Measurements from ENCODE around the gene CNN2. TPM values are rescaled to one million over a fixed set of nuclear protein-coding genes. Genes with fewer than 3 reads are reported as not detected.

Gene CNN2
- total and polyA plus RNA-seq, 2 of the 13 experiments (the other 11 are each of a cell fraction or from before 2014, with no cell fraction given) = 63.6 to 70.0 TPM

GRCh38 chr19:984165-984967 is 42.0 kb upstream of the CNN2 start, which contains the start of gene WDR18:
Gene WDR18, plus strand, starts transcription at chr19:984345. Its CDS starts 9 bp downstream, at chr19:984354.
- BruUV-seq (replicated peaks) = no TSS peak
- FAIRE-seq = peak; percentile 4
- Histone ChIP-seq H2AFZ (ENCODE audit: low read length) (no peak within 1 kb of the TSS), H4K20me1 (ENCODE audit: insufficient read depth, low read length) (no peaks in the 10 kb centered on the region), H3K27me3 (ENCODE audit: control insufficient read depth in 1 of 2, insufficient read depth in 2 of 2, low read length in 2 of 2) (no peaks in the 10 kb centered on the region), H3K9ac (ENCODE audit: insufficient read depth, low read depth, low read length) (peak within 1 kb of the TSS; percentile 98), H3K4me3 (replicated peaks in 1 of 3; ENCODE audit: insufficient read depth in 1 of 3, low read depth in 2 of 3, low read length in 3 of 3) (peak within 1 kb of the TSS; percentile 86 to 98 (median 95)), H3K4me1 (ENCODE audit: insufficient read depth, low read length) (peaks cover 44% of the 10 kb centered on the region), H3K9me3 (ENCODE audit: low read length) (no peaks in the 10 kb centered on the region), H3K36me3 (replicated peaks in 1 of 2; ENCODE audit: control insufficient read depth in 1 of 2, insufficient read depth in 2 of 2, low read length in 2 of 2) (peaks cover 14 to 27% of the 10 kb centered on the region in 2 experiments; a peak in 4 of 5 replicates), H3K27ac (ENCODE audit: extremely low read length, insufficient read depth, low read length) (peak within 1 kb of the TSS; percentile 85), H3K4me2 (ENCODE audit: low read depth, low read length) (peak within 1 kb of the TSS; percentile 97), H3K79me2 (ENCODE audit: insufficient read depth, low read length) (peaks cover 20% of the 10 kb centered on the region)
- intact Hi-C loops (cut with micrococcal nuclease; ENCODE audit: unreplicated experiment) = no loop called here
- peak; percentile 79 for DNase-seq (ENCODE audit: low spot score)
- POLR2A ChIA-PET = interaction anchor here (0.6 to 4.5 kb wide), 21 partner anchors 8 to 187 kb away, joined by 3 to 61 read pairs (median 4); partner anchors contain the start of genes ABCA7, CNN2 and PTBP1
- peak; percentile 58 for ATAC-seq
- WGBS (ENCODE audit: low lambda C conversion rate) = under 1% methylated on average over 26 of the region's 78 CpGs
- CTCF ChIA-PET (ENCODE audit: low intra/inter-chr PET ratio, low total read pairs) = interaction anchor here (3.2 to 3.4 kb wide), 2 partner anchors 59 to 63 kb away, joined by 14 to 78 read pairs; partner anchors contain the start of gene ARID3A
- in situ Hi-C loops (cut with HindIII; ENCODE audit: extremely low pct_ligation_motif_present, low pct_unique_long_range_greater_than_20kb) = loop anchor here (5.0 to 10.0 kb wide), 3 partner anchors 62 to 220 kb away; no protein-coding TSS in a partner anchor
- TF ChIP-seq ZNF782 (CRISPR knock-in tag; IDR thresholded peaks at IDR 0.05; ENCODE audit: borderline replicate concordance) (no peak; the same call in 1 of the 2 replicates), ZNF556 (CRISPR knock-in tag; IDR thresholded peaks at IDR 0.05; ENCODE audit: borderline replicate concordance) (no peak), GMEB2 (CRISPR knock-in tag; IDR thresholded peaks at IDR 0.05; ENCODE audit: low read depth) (peak; percentile 67; the same call in 1 of the 2 replicates), PRDM4 (CRISPR knock-in tag; IDR thresholded peaks at IDR 0.05; ENCODE audit: borderline replicate concordance) (no peak), CENPX (CRISPR knock-in tag; IDR thresholded peaks at IDR 0.05) (no peak), ZNF713 (CRISPR knock-in tag; IDR thresholded peaks at IDR 0.05) (0 out of 2 replicates have a peak, but pooled peaks have one; percentile 66), ETV5 (CRISPR knock-in tag; IDR thresholded peaks at IDR 0.05; ENCODE audit: borderline replicate concordance) (peak; percentile 37; the same call in 1 of the 2 replicates), ZNF598 (CRISPR knock-in tag; IDR thresholded peaks at IDR 0.05; ENCODE audit: borderline replicate concordance) (0 out of 2 replicates have a peak, but pooled peaks have one; percentile 88), ZNF646 (CRISPR knock-in tag; IDR thresholded peaks at IDR 0.05) (no peak)

Data from HepG2 (cell line).